ENCODE data around the gene ADD2. TPM values are rescaled to one million over a fixed set of nuclear protein-coding genes. Genes with fewer than 3 reads are reported as not detected.
A peak's percentile ranks its signal among the peaks of the same experiment; 100 is the strongest.

Gene ADD2
- total RNA-seq, 1 donor from 2014 or later, result 4.8 TPM

- H3K79me2 ChIP-seq (ENCODE audit: insufficient read depth, low read length), result no peaks in the 10 kb centered on the region
- no peak overlapping the region for H2AFZ ChIP-seq (ENCODE audit: low read depth, low read length)
- Mint-ChIP-seq H3K9me3 (ENCODE audit: unreplicated experiment) (no peaks in the 10 kb centered on the region), H3K27me3 (ENCODE audit: low read depth, unreplicated experiment) (peaks cover 22% of the 10 kb centered on the region), H3K27ac (ENCODE audit: unreplicated experiment) (no peak overlapping the region), H3K4me1 (ENCODE audit: low read depth, unreplicated experiment) (no peaks in the 10 kb centered on the region), H3K36me3 (ENCODE audit: low read depth, unreplicated experiment) (no peaks in the 10 kb centered on the region), H3K4me3 (ENCODE audit: unreplicated experiment) (no peak overlapping the region)
- no peak overlapping the region for H3K9ac ChIP-seq (ENCODE audit: low read length)
- no peak overlapping the region for H3K4me2 ChIP-seq (ENCODE audit: low read length)
- DNase-seq (ENCODE audit: low read depth) (peak; percentile 37), FAIRE-seq (no peak)
- H3K36me3 ChIP-seq (ENCODE audit: insufficient read depth, low read length), result no peaks in the 10 kb centered on the region
- no peak overlapping the region for H3K4me3 ChIP-seq (ENCODE audit: insufficient read depth, low read depth, low read length)
- no peak overlapping the region for H3K27ac ChIP-seq (ENCODE audit: low read depth, low read length)
- no peak for TF ChIP-seq EZH2 (IDR thresholded peaks at IDR 0.05; ENCODE audit: insufficient read depth, low read length)
- TF ChIP-seq, protein P1, sequence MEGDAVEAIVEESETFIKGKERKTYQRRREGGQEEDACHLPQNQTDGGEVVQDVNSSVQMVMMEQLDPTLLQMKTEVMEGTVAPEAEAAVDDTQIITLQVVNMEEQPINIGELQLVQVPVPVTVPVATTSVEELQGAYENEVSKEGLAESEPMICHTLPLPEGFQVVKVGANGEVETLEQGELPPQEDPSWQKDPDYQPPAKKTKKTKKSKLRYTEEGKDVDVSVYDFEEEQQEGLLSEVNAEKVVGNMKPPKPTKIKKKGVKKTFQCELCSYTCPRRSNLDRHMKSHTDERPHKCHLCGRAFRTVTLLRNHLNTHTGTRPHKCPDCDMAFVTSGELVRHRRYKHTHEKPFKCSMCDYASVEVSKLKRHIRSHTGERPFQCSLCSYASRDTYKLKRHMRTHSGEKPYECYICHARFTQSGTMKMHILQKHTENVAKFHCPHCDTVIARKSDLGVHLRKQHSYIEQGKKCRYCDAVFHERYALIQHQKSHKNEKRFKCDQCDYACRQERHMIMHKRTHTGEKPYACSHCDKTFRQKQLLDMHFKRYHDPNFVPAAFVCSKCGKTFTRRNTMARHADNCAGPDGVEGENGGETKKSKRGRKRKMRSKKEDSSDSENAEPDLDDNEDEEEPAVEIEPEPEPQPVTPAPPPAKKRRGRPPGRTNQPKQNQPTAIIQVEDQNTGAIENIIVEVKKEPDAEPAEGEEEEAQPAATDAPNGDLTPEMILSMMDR (IDR thresholded peaks at IDR 0.05; ENCODE audit: insufficient read depth, low read depth, low read length), result no peak
- H3K4me1 ChIP-seq (ENCODE audit: insufficient read depth, low read length), result no peaks in the 10 kb centered on the region
- H3K27me3 ChIP-seq (ENCODE audit: insufficient read depth, low read length), result peaks cover 3% of the 10 kb centered on the region
- no peaks in the 10 kb centered on the region for H4K20me1 ChIP-seq (ENCODE audit: insufficient read depth, low read length)
- no peaks in the 10 kb centered on the region for H3K9me3 ChIP-seq (ENCODE audit: insufficient read depth, low read depth, low read length)
These were observed 39.9 kb downstream of the ADD2 start for GRCh38 chr2:70728128-70728527.

DNA sequence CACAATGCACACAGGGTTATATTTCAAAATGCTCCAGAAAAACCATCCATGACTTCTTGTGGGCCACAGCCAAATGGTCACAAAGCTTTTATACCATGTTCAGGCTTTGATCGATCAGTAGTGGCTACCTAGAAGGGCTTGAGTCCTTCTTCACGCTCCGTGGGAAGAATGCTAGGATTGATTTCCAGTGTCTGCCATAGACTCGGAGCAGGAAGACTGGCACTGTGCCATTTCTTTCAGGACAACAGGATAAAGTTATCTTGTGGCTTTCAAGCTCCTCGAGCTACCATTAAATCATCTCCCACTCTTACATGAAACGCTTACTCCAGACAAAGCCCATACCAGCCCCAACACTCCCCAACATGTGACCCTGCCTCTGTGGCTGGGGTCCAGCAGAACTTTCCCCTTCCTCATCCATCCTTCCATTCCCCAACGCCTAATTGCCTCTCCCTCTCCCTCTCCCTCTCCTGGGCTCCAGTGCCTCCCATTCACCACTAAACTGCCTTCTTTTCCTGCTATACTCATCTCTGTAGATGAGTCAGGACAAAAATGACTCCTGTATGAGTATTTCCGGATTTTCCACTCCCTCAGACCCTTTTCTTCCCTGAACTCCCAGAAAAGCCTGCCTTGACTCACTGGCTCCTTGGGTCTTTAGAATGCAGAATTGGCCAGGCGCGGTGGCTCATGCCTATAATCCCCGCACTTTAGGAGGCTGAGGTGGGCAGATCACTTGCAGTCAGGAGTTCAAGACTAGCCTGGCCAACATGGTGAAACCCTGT lies 40.9 kb downstream of the ADD2 start:
- Histone ChIP-seq H3K27ac (ENCODE audit: low read depth, low read length) (no peak overlapping the region), H2AFZ (ENCODE audit: low read depth, low read length) (no peak overlapping the region), H3K9ac (ENCODE audit: low read length) (no peak overlapping the region), H3K9me3 (ENCODE audit: insufficient read depth, low read depth, low read length) (no peaks in the 10 kb centered on the region), H3K27me3 (ENCODE audit: insufficient read depth, low read length) (no peaks in the 10 kb centered on the region), H3K79me2 (ENCODE audit: insufficient read depth, low read length) (no peaks in the 10 kb centered on the region), H3K4me2 (ENCODE audit: low read length) (peak overlapping the region; percentile 52), H4K20me1 (ENCODE audit: insufficient read depth, low read length) (no peaks in the 10 kb centered on the region), H3K4me3 (ENCODE audit: insufficient read depth, low read depth, low read length) (no peak overlapping the region), H3K36me3 (ENCODE audit: insufficient read depth, low read length) (no peaks in the 10 kb centered on the region), H3K4me1 (ENCODE audit: insufficient read depth, low read length) (no peaks in the 10 kb centered on the region)
- Mint-ChIP-seq H3K4me1 (ENCODE audit: low read depth, unreplicated experiment) (no peaks in the 10 kb centered on the region), H3K27me3 (ENCODE audit: low read depth, unreplicated experiment) (peaks cover 14% of the 10 kb centered on the region), H3K9me3 (ENCODE audit: unreplicated experiment) (no peaks in the 10 kb centered on the region), H3K27ac (ENCODE audit: unreplicated experiment) (no peak overlapping the region), H3K36me3 (ENCODE audit: low read depth, unreplicated experiment) (no peaks in the 10 kb centered on the region), H3K4me3 (ENCODE audit: unreplicated experiment) (no peak overlapping the region)
- FAIRE-seq, result no peak
- TF ChIP-seq EZH2 (IDR thresholded peaks at IDR 0.05; ENCODE audit: insufficient read depth, low read length), result no peak
- TF ChIP-seq, protein P1 (IDR thresholded peaks at IDR 0.05; ENCODE audit: insufficient read depth, low read depth, low read length), result no peak
- peak; percentile 79 for DNase-seq (ENCODE audit: low read depth)

- no peaks in the 10 kb centered on the region for H3K9me3 ChIP-seq (ENCODE audit: insufficient read depth, low read depth, low read length)
- H3K27me3 ChIP-seq (ENCODE audit: insufficient read depth, low read length), result no peaks in the 10 kb centered on the region
- H3K36me3 ChIP-seq (ENCODE audit: insufficient read depth, low read length), result no peaks in the 10 kb centered on the region
- H3K4me3 ChIP-seq (ENCODE audit: insufficient read depth, low read depth, low read length), result no peak overlapping the region
- Mint-ChIP-seq H3K4me3 (ENCODE audit: unreplicated experiment) (no peak overlapping the region), H3K27ac (ENCODE audit: unreplicated experiment) (no peak overlapping the region), H3K27me3 (ENCODE audit: low read depth, unreplicated experiment) (peaks cover 7% of the 10 kb centered on the region), H3K36me3 (ENCODE audit: low read depth, unreplicated experiment) (no peaks in the 10 kb centered on the region), H3K4me1 (ENCODE audit: low read depth, unreplicated experiment) (no peaks in the 10 kb centered on the region), H3K9me3 (ENCODE audit: unreplicated experiment) (no peaks in the 10 kb centered on the region)
- no peak overlapping the region for H3K9ac ChIP-seq (ENCODE audit: low read length)
- no peak overlapping the region for H2AFZ ChIP-seq (ENCODE audit: low read depth, low read length)
- H3K4me2 ChIP-seq (ENCODE audit: low read length), result no peak overlapping the region
- no peak for TF ChIP-seq EZH2 (IDR thresholded peaks at IDR 0.05; ENCODE audit: insufficient read depth, low read length)
- TF ChIP-seq, protein P1 (IDR thresholded peaks at IDR 0.05; ENCODE audit: insufficient read depth, low read depth, low read length), result no peak
- H3K79me2 ChIP-seq (ENCODE audit: insufficient read depth, low read length), result no peaks in the 10 kb centered on the region
- no peak overlapping the region for H3K27ac ChIP-seq (ENCODE audit: low read depth, low read length)
- FAIRE-seq (no peak), DNase-seq (ENCODE audit: low read depth) (no peak)
- no peaks in the 10 kb centered on the region for H4K20me1 ChIP-seq (ENCODE audit: insufficient read depth, low read length)
- no peaks in the 10 kb centered on the region for H3K4me1 ChIP-seq (ENCODE audit: insufficient read depth, low read length)
These were observed 42.5 kb downstream of the ADD2 start for GRCh38 chr2:70725505-70725904.
